Measurements from ENCODE around the gene NKAPD1.

GRCh38 chr11:112100462-112100861, 26.4 kb downstream of the NKAPD1 start:
- TF ChIP-seq RCOR1 (IDR thresholded peaks at IDR 0.05; ENCODE audit: low read length), result no peak
- TF ChIP-seq, protein P1, sequence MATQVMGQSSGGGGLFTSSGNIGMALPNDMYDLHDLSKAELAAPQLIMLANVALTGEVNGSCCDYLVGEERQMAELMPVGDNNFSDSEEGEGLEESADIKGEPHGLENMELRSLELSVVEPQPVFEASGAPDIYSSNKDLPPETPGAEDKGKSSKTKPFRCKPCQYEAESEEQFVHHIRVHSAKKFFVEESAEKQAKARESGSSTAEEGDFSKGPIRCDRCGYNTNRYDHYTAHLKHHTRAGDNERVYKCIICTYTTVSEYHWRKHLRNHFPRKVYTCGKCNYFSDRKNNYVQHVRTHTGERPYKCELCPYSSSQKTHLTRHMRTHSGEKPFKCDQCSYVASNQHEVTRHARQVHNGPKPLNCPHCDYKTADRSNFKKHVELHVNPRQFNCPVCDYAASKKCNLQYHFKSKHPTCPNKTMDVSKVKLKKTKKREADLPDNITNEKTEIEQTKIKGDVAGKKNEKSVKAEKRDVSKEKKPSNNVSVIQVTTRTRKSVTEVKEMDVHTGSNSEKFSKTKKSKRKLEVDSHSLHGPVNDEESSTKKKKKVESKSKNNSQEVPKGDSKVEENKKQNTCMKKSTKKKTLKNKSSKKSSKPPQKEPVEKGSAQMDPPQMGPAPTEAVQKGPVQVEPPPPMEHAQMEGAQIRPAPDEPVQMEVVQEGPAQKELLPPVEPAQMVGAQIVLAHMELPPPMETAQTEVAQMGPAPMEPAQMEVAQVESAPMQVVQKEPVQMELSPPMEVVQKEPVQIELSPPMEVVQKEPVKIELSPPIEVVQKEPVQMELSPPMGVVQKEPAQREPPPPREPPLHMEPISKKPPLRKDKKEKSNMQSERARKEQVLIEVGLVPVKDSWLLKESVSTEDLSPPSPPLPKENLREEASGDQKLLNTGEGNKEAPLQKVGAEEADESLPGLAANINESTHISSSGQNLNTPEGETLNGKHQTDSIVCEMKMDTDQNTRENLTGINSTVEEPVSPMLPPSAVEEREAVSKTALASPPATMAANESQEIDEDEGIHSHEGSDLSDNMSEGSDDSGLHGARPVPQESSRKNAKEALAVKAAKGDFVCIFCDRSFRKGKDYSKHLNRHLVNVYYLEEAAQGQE (IDR thresholded peaks at IDR 0.05; ENCODE audit: low read depth, low read length), result no peak
- TF ChIP-seq, protein P2, sequence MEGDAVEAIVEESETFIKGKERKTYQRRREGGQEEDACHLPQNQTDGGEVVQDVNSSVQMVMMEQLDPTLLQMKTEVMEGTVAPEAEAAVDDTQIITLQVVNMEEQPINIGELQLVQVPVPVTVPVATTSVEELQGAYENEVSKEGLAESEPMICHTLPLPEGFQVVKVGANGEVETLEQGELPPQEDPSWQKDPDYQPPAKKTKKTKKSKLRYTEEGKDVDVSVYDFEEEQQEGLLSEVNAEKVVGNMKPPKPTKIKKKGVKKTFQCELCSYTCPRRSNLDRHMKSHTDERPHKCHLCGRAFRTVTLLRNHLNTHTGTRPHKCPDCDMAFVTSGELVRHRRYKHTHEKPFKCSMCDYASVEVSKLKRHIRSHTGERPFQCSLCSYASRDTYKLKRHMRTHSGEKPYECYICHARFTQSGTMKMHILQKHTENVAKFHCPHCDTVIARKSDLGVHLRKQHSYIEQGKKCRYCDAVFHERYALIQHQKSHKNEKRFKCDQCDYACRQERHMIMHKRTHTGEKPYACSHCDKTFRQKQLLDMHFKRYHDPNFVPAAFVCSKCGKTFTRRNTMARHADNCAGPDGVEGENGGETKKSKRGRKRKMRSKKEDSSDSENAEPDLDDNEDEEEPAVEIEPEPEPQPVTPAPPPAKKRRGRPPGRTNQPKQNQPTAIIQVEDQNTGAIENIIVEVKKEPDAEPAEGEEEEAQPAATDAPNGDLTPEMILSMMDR (IDR thresholded peaks at IDR 0.05), result no peak
- TF ChIP-seq TAF1 (IDR thresholded peaks at IDR 0.05; ENCODE audit: borderline replicate concordance, low read depth, low read length), result no peak
